ENCODE results near the gene ERCC6.

GRCh38 chr10:49542353-49542752 is 3.4 kb upstream of the ERCC6 start:
- TF ChIP-seq POLR2A (IDR thresholded peaks at IDR 0.05; ENCODE audit: low read length) (no peak), GATA1 (IDR thresholded peaks at IDR 0.05; ENCODE audit: low read depth, low read length) (no peak)

Measured in erythroblast (primary cell).